Keratinocyte (primary cell): ENCODE results near the gene MGP.

Source experiments
- CTCF ChIP-seq, 3 experiments: IDR thresholded peaks in 1 of 3; conservative IDR thresholded peaks in 1 of 3; optimal IDR thresholded peaks in 1 of 3; 2 replicates in 2 of 3; 3 replicates in 1 of 3; pipeline versions ENCODE3 to v1.5.1; 2011; ENCODE audit warnings: low read length in 3 of 3, mild to moderate bottlenecking in 3 of 3, moderate library complexity in 2 of 3, control low read depth in 1 of 3, inconsistent platforms in 1 of 3; ENCODE audit not compliant: insufficient read depth in 2 of 3; ENCODE audit errors: extremely low read depth in 1 of 3
- EZH2 ChIP-seq: IDR thresholded peaks from one replicate; pipeline ENCODE4 v1.6.1; 2012; ENCODE audit warnings: inconsistent platforms, mild to moderate bottlenecking, low read length, moderate library complexity

GRCh38 chr12:14833952-14834351, 51.7 kb downstream of the MGP start:
- TF ChIP-seq CTCF (optimal IDR thresholded peaks at IDR 0.05 in 1 of 3, IDR thresholded peaks at IDR 0.05 in 1 of 3, conservative IDR thresholded peaks at IDR 0.05 in 1 of 3; ENCODE audit: extremely low read depth in 1 of 3, insufficient read depth in 2 of 3, low read length in 3 of 3), result no peak
- TF ChIP-seq EZH2, result no peak
